Ovary (tissue), 9 donors: ENCODE data around the gene WWC1. TPM values are rescaled to one million over a fixed set of nuclear protein-coding genes. Genes with fewer than 3 reads are reported as not detected.

Source experiments
- DNase-seq, 5 donors: peaks; one replicate each; pipeline ENCODE4 v3.0.0-alpha.2; 2019 to 2020
- H3K27ac ChIP-seq, 2 donors: fragments of 200-600 bp; one replicate each; pipeline versions ENCODE4 v1.5.1 to v1.8.0; 2019 to 2022
- H3K27me3 ChIP-seq: fragments of 200-600 bp; one replicate; pipeline ENCODE4 v1.8.0; 2022
- H3K36me3 ChIP-seq: fragments of 200-600 bp; sonication (generic); one replicate; pipeline ENCODE4 v1.5.1; 2019
- H3K4me1 ChIP-seq: one replicate; pipeline ENCODE4 v1.8.1; 2013; ENCODE audit warnings: mild to moderate bottlenecking, moderate library complexity; ENCODE audit not compliant: insufficient read depth
- H3K4me3 ChIP-seq: fragments of 200-600 bp; sonication (generic); one replicate; pipeline ENCODE4 v1.5.1; 2017
- H3K9me3 ChIP-seq, 2 donors: fragments of 200-600 bp in 1 of 2; sonication (generic) in 1 of 2; one replicate each; pipeline versions ENCODE4 v1.5.1 to v1.8.1; 2013 to 2019; ENCODE audit warnings: mild to moderate bottlenecking in 1 of 2, moderate library complexity in 1 of 2
- CTCF ChIP-seq, 3 donors: fragments of 450-650 bp in 2 of 3; fragments of 200-600 bp in 1 of 3; IDR thresholded peaks; one replicate each; pipeline versions ENCODE4 v1.5.1 to v1.8.0; 2016 to 2022; ENCODE audit warnings: antibody characterized with exemption in 3 of 3, mild to moderate bottlenecking in 1 of 3
- EP300 ChIP-seq: sonication (generic); formaldehyde crosslinking; IDR thresholded peaks from one replicate; pipeline ENCODE4 v1.6.1; 2017; ENCODE audit warnings: antibody characterized with exemption
- POLR2A ChIP-seq: fragments of 450-650 bp; IDR thresholded peaks from one replicate; pipeline ENCODE4 v1.6.1; 2017; ENCODE audit warnings: antibody characterized with exemption, mild to moderate bottlenecking, moderate library complexity
- WGBS, 3 donors: extraction: QIAGEN DNeasy Blood & Tissue Kit in 1 of 3; methylation state at CpG; one replicate each; pipeline versions ENCODE4 v1.1.5 to v1.1.7; 2013 to 2017; 5-methylcytosine and 5-hydroxymethylcytosine counted together
- intact Hi-C, 4 donors: fragments of 100-400 bp; cut with DNase I; formaldehyde crosslinking; loops; one replicate each; pipeline versions ENCODE4 v1.11.0 to v1.15.1; 2022 to 2023
- polyA plus RNA-seq, 2 donors: library from polyadenylated mRNA; stranded (reverse); fragments of 200-250 nt in 1 of 2; fragments of 350-450 nt in 1 of 2; fragmentation: Illumina TruSeq in 1 of 2; extraction: RNeasy Lipid Tissue Mini Kit (QIAGEN cat#74804) in 1 of 2; gene quantifications; one replicate each; pipeline ENCODE4 v1.2.3, GENCODE V29; 2013 to 2014
- total RNA-seq, 7 donors: library from RNA; depleted of rRNA in 2 of 7; stranded (reverse); fragments of >200 nt in 2 of 7; fragmentation: NEBNext Ultra II Directional in 3 of 7; extraction: Animal tissue kit (Norgen Biotek cat#: 25700) in 3 of 7; gene quantifications; one replicate each; pipeline versions ENCODE4 v1.1.0 to v1.2.4, GENCODE V29; 2016 to 2023
- donor health status: DM: no; HTN: no; CAD: no; lungs with moderate emphysema.
- donor health status: DM: no; HTN: no; CAD: no.
- donor health status: Bipolar disorder and iron deficiency.
- donor health status: DM: yes; HTN: yes; CAD: no.
- donor health status: DM: no; HTN: no; CAD: no.
- donor health status: DM: yes; HTN: yes; CAD: no.

Gene WWC1
- total and polyA plus RNA-seq, 9 donors: 0.58 to 60.3 (median 5.3) TPM

DNA sequence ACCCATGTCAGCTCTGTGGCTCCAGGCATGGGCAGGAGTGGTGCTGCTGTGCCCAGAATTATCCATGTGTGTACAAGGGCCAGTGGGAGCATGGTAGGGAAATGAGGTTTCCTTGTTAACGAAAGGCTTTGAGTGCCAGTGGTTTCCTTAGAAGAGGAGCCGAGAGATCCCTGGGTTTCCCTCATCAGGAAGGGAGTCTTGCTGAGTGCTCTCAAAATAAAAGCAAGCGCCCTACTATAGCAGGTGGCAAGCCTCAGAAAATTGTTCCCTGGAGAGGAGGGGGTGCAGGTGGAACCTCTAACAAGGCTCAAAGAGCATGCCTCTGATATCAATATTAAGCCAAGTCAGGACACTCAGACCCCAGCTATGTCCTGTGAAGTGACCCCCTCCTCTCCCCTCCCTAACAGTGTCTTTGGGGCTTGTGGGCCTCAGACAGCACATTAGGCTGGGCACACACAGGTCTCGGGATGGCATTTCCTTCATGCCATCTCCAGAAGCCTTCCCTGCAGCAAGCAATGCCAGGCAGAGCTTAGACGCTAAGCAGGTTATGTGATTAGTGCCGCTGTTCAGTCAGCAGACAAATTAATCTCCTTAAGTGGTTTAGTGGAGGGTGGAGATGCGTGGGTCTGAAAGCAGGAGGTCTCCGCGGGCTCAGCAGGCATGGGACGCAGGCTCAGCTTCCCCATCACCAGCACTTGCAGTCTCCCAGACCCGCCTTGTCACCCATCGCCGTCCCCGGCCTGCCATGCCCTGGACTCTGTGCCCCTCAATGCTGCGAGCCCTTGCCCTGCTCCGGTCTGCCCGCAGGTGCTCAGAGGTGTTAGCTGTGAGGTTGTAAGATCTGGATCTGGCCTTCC, 134.8 kb downstream of the WWC1 start:
- intact Hi-C loops: no loop called here
- WGBS, 3 donors: 88 to 94% (median 89%) methylated on average over 17 of the region's 17 CpGs
- no peak for TF ChIP-seq POLR2A
- TF ChIP-seq CTCF (IDR thresholded peaks at IDR 0.05): no peak
- TF ChIP-seq EP300: no peak
- H3K9me3 ChIP-seq: no peaks in the 10 kb centered on the region
- DNase-seq: no peak
- no peaks in the 10 kb centered on the region for H3K27me3 ChIP-seq
- no peaks in the 10 kb centered on the region for H3K4me1 ChIP-seq
- H3K36me3 ChIP-seq: no peaks in the 10 kb centered on the region
- H3K4me3 ChIP-seq: no peak overlapping the region
- H3K27ac ChIP-seq: no peak overlapping the region

GRCh38 chr5:168426864-168427172, 135.4 kb downstream of the WWC1 start:
- intact Hi-C loops: no loop called here
- Histone ChIP-seq H3K27ac (no peak overlapping the region), H3K4me3 (no peak overlapping the region), H3K36me3 (no peaks in the 10 kb centered on the region), H3K9me3 (no peaks in the 10 kb centered on the region), H3K27me3 (no peaks in the 10 kb centered on the region), H3K4me1 (no peaks in the 10 kb centered on the region)
- 78 to 80% (median 80%) methylated on average over 5 of the region's 5 CpGs for WGBS, 3 donors
- no peak for TF ChIP-seq CTCF (IDR thresholded peaks at IDR 0.05)
- TF ChIP-seq EP300: no peak
- no peak for TF ChIP-seq POLR2A
- DNase-seq: no peak

DNA sequence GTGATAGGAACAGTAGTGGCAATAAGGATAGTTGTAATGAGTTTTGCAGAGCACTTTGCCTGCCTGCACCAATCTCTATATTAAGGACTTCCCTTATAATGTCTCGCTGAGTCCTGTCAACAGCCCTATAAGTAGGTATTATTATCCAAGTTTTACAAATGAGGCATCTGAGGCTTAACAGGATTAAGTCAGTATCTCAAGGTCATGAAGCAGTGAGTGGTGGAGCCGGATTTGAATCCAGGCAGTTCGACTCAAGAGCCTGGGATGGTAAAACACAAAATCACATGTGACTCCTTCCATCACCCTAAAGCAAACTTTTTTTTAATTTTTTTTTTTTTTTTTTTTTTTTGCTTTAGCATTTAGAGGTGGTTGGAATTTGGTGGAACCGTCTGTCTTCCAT, 135.8 kb downstream of the WWC1 start:
- Histone ChIP-seq H3K36me3 (no peaks in the 10 kb centered on the region), H3K27ac (no peak overlapping the region), H3K9me3 (no peaks in the 10 kb centered on the region), H3K27me3 (no peaks in the 10 kb centered on the region), H3K4me1 (no peaks in the 10 kb centered on the region), H3K4me3 (no peak overlapping the region)
- DNase-seq: no peak
- 81 to 90% (median 87%) methylated on average over 4 of the region's 4 CpGs for WGBS, 3 donors
- intact Hi-C loops: no loop called here
- TF ChIP-seq CTCF (IDR thresholded peaks at IDR 0.05) (no peak), POLR2A (no peak), EP300 (no peak)

GRCh38 chr5:168428552-168428951, 137.1 kb downstream of the WWC1 start:
- no peak for DNase-seq
- no peaks in the 10 kb centered on the region for H3K36me3 ChIP-seq
- intact Hi-C loops: no loop called here
- no peaks in the 10 kb centered on the region for H3K4me1 ChIP-seq
- 91% methylated on average over 10 of the region's 10 CpGs for WGBS, 3 donors
- H3K9me3 ChIP-seq: no peaks in the 10 kb centered on the region
- no peak for TF ChIP-seq POLR2A
- no peak overlapping the region for H3K4me3 ChIP-seq
- H3K27ac ChIP-seq: no peak overlapping the region
- no peaks in the 10 kb centered on the region for H3K27me3 ChIP-seq

DNA sequence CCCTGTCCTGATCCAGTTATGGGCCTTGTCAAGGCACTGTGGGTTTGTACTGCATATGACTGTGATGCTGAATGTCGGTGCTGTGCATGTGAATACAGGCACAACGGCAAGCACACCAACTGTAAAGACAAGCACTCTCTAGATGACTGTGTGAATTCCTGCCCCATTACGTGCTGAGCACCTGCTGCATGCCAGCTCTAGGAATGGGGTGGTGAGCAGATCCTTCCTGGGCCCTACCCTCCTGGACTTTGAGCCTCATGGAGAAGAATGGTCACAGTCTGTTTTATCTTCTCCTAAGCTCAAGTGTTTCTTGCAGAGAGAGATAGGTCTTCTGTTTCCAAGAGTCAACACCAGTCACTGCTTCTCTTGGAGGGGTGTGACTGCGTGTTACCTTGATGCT, 138.9 kb downstream of the WWC1 start:
- H3K9me3 ChIP-seq: no peaks in the 10 kb centered on the region
- H3K36me3 ChIP-seq: no peaks in the 10 kb centered on the region
- intact Hi-C loops: no loop called here
- H3K27ac ChIP-seq: no peak overlapping the region
- H3K4me3 ChIP-seq: no peak overlapping the region
- H3K4me1 ChIP-seq: no peaks in the 10 kb centered on the region
- no peaks in the 10 kb centered on the region for H3K27me3 ChIP-seq
- TF ChIP-seq POLR2A: no peak
- no peak for TF ChIP-seq EP300
- TF ChIP-seq CTCF (IDR thresholded peaks at IDR 0.05): no peak
- no peak for DNase-seq
- 92 to 94% (median 93%) methylated on average over 4 of the region's 4 CpGs for WGBS, 3 donors
